Measurements from ENCODE around the gene URAD.
"Not testable (repeated sequence)": the region's sequence is repeated elsewhere in the genome, so short reads cannot be mapped to it uniquely, and the experiment has no call there.

The URAD gene

DNA sequence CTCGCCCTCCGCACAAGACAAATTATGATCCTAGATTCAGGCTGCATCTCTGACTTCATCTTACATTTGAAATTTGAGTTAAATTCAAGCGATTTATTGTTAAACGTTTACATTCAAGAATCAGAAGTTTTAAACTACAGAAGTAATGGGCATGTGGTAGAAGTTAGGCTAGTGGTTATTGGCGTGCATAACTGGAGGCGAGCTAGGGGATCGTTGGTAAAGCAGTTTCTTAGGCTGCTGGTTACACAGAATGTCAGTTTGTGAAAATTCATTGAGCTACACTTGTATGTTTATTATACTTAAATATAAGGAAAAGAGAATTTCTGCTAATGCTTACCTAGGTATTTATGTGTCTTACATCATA, 18.6 kb downstream of the URAD start:
- DNase-seq = no peak

DNA sequence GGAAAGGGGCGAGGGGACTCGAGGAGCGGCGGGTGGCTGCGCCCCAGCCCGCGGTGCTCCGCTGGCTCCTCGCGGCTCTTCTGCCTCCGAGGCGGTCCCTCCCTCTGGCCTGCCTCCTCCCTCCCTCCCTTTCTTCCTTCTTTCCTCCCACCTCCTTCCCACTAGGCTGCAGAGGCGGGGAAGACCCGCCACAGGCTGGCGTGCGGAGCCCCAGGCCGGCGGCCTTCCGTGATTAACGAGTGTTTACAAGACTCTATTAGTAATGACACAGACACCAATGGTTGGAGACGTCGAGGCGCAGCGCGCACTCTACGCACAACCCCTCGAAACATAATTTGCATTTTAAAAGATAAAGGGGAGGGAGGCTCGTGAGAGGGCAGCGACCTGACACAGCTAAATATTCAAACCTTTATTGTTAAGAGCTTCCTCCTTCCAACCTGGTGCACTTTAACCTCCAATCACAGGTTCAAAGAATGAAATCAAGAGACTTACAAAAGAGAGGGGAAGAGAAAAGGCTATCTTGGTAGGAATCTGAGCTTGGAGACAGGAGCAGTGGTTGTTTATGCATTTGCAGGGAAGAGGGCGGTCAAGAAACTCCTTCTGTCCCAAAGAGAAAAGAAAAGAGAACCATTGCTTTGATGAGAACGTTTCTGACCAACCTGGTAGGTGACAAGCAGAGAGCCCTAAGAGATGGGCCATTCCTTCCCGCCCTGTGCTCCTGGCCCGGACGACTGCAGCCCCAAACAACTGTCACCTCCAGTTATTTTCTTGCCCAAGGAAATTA, 19.2 kb downstream of the URAD start, which contains the start of gene CDX2:
Gene CDX2 (minus strand): TSS at position 234 of the 784 bp plus-strand sequence. CDS start 309 bp downstream, outside the sequence.
- no peak for DNase-seq

DNA sequence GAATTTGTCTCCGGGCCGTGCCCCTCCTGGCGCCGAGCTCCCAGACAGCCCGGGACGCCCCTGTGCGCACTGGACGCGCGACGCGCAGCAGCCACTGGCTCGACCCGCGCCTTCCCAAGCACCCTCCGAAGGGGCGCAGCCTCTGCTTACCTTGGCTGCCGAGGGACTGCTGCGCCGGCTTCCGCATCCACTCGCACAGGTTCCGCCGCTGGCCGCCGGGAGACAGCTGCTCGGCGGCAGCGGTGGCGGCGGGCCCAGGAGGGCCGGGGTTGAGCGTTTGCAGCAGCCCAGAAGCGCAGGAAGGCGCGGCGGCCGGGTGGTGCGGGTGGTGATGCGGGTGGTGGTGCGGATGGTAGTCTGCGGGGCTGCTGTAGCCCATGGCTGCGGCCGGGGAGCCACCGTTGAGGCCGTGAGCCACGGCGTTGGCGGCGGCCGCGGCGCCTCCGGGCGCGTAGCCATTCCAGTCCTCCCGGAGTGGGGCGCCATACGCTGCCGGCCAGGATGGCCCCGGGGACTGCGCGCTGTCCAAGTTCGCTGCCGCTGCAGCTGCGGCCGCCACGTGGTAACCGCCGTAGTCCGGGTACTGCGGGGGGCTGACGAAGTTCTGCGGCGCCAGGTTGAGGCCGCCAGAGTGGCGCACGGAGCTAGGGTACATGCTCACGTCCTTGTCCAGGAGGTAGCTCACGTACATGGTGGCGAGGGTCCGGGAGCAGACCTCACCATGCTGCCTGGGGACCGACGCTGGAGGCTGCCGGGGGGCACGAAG, 20.0 kb downstream of the URAD start:
- DNase-seq = no peak

DNA sequence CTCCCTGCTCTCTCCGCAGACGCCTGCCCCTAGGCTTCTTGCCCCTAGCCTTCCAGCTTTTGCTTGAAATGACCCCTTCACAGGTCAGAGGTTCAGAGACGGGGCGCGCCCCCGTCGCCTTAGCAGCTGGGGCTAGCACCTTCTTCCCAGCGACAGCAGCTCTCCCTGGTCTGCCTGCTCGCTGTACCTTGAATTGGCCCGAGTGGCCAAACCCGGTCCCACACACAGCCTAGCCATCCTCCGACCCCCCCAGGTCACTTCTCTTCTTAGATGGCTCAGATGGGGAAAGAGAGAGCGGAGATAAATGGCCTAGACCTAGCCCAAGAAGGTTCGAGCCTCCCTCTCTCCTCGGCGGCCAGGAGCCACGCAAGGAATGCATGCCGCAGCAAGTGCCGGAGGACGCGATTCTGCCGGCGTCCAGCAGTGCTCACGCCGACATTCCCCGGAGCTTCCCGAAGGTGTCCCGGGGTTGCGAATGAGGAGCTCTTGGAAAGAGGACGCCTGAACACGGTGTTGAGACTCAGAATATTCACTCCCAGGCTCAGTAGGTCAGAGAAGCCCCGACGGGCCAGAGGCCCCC, 20.7 kb downstream of the URAD start:
- no peak for DNase-seq

DNA sequence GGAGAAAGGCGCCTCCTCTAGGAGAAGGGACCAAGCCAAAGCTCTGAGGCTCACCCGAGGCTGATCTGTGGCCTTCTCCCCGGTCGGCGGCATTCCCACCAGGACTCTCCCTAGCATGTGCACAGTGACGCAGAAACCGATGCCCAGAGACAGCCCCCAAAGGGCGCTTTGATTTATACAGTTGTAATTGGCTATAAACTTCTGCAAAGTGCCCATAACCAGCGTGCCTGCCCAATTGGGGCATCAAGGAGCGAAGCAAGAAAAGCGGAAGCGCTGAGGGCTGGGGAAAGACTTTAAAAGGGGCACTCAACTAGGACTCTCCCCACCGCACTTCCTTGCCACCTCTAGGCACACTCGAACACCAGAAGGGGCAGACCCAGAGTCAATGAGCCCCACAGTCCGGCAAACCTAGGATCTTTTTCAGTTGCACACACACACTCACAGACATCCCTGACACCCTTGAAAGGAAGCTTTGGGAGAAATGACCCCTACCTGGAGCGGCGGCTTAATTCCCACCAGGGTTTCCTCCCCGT, 21.2 kb downstream of the URAD start:
- no peak for DNase-seq

DNA sequence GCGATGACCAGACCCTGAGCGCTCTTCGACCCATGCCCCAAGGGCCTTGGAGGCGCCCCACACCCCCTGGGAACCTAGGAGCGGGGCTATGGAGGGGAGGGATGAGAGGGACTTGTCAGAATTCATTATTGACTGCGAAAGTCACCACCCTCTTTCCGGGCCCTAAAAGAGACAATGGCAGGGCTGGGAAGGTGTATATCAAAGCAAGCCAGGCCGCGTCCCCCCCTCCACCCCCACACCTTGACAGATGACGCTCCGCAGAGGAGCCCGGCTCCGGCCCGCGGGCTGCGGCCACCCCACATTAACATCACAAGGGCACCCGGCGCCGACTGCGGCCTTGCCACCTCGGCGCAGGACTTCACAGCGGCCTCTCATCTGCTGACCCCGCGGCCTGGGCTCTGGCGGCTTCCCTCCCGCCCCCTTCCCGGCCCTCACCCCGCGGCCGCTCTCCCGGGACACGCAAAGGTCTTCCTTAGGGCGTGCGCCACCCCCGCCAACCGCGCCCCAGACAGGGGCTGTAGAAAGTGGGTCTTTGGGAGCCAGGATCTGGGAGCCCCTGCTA, 21.8 kb downstream of the URAD start:
- no peak for DNase-seq

DNA sequence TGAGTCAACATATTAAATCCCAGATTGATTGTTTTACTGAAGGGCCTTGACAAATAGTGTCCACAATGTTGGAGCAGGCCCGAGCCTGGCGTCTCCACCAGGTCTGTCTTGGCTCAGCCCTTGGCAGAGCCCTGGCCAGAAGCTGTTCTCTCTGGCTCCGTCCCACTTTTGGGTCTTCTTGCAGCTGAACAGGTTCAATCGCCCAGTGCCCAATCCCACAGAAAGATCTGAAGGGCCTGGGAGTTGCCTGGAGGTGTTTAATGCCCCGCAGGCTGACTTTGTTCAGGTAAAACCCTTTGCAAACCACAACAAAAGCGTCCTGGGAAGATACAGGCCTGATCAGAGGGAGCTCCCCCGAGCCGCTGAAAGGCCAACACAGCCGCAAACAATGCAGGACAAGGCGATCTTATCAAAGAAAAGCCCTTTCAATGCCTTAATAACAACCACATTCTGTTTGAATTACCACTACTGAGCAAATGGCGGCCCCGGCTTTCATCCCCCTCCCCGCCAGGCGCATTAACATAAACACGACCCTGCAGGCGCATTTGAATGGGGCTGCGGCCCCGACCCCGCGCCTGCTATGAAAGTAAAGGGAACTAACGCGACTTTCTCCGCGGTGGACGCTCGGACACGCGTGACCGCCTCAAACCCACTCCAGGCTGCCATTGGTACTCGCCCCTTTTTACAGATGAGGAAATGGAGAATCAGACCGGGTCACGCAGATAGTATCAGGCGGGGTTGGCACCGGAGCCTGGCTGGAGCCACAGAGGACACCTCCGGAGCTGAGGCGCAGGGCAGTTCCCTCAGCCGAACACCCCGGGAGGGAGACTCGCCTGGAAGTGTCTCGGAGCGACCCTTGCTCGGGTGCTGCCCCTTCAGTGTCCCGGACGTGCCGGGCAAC, 22.5 kb downstream of the URAD start:
- DNase-seq = no peak

DNA sequence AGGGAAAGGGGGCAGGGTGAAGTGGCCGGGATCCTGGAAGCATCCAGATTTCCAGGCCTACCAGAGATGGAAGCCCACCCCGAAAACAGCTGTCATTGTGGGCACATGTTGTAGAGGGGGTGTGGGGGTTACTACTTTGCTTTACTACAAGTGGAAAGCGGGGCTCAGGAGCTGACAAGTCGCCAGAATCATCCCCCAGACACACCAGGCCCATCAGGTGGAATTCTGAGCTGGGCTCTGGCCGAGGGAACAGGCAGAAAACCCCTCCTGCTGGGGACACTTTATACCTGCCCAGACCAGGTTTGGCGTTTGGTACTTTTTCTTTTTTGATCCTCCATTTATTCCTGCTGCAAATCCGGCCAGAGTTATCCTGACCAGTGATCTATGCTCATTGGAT, 23.2 kb downstream of the URAD start:
- DNase-seq = no peak

DNA sequence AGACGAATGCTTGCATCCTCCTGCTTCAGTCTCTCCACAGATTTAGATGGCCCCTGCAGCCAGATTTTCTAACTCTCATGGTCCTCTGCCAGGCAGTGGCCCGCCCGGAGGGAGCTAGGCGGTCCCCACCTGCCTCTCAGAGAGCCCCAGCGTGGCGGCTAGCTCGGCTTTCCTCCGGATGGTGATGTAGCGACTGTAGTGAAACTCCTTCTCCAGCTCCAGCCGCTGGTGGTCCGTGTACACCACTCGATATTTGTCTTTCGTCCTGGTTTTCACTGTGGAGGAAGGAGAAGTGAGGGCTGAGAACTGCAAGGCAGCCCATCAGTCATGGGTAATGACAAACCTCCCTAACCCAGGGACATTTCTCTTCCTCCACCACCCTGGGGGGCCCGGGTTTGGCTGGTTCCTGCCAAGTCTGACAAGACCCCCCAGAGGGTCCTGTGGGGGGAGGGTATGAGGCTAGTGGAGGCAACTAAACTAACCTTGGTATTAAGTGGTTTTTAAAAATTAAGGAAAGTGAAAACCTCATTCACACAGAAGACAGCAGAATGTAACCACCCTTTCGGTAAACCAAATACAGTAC, 23.7 kb downstream of the URAD start:
- no peak for DNase-seq

DNA sequence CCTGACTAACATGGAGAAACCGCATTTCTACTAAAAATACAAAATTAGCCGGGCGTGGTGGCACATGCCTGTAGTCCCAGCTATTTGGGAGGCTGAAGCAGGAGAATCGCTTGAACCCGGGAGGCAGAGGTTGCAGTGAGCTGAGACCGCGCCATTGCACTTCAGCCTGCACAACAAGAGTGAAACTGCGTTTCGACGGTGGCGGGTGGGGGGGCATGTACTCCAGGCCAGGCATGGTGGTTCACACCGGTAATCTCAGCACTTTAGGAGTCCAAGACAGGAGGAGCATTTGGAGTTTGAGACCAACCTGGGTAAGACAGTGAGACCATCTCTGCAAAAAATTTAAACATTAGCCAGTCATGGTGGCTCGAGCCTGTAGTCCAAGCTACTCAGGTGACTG, 24.3 kb downstream of the URAD start:
- DNase-seq = not testable (repeated sequence)

DNA sequence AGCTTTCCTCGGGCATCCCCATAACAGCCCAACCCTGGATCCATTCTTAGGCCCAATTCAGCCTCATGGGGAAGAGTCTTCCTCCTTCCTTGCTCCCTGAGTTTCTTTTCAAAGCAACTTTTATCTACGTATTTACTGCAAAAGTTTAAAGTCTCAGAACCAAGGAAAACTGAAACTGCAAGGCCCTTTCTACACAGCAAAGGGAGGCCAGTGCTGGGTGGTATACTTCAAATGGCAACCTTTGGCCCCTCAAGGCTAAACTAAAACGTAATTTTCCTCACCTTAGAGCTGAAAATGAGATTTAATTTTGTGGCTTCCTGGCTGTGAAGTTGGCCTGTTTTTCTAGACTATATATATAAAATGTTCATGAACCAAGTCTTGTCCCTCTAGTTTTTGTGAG, 25.0 kb downstream of the URAD start:
- no peak for DNase-seq

DNA sequence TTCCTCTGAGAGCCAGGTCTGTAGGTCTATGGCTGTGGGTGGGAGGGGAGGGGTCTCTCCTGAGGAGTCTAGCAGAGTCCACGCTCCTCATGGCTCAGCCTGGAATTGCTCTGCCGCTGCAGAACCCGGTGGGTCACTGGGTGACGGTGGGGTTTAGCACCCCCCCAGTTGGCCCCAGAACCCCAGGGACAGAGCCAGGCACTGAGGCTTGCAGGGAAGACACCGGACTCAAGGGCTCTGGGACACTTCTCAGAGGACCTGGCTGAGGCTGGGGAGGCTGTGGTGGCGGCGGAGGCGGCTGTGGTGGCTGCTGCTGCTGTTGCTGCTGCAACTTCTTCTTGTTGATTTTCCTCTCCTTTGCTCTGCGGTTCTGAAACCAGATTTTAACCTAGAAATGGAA, 25.5 kb downstream of the URAD start:
- DNase-seq = no peak

DNA sequence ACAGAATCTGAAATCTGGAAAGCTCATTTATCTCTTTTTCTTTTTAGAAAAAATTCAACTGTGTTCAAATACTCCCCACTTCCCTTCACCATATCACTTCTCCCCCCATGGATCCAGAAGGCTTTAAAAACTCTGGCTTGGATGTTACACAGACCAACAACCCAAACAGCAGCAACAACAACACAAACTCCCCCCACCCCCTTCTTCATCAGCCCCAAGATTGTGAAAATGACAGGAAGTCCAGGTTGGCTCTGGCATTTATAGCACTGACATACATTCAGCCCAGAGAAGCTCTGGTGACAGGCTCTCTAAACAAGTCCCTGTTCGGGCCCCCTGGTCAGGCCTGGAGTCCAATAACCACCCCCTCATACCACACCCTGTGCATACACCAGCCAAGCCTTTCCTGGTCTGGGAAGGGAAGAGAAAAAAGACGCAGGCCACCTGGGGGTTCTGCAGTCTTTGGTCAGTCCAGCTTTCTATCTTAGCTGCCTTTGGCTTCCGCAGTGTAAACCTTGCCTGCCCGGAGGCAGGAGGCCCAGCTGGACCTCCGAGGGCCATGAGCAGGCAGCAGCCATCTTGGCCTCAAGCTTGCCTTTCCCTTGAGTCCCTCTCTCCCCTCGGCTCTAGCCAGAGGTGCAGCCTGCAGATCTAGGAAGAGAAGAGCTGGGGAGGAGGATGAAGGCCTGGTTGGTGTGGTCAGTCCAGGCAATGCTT, 26.2 kb downstream of the URAD start:
- no peak for DNase-seq

DNA sequence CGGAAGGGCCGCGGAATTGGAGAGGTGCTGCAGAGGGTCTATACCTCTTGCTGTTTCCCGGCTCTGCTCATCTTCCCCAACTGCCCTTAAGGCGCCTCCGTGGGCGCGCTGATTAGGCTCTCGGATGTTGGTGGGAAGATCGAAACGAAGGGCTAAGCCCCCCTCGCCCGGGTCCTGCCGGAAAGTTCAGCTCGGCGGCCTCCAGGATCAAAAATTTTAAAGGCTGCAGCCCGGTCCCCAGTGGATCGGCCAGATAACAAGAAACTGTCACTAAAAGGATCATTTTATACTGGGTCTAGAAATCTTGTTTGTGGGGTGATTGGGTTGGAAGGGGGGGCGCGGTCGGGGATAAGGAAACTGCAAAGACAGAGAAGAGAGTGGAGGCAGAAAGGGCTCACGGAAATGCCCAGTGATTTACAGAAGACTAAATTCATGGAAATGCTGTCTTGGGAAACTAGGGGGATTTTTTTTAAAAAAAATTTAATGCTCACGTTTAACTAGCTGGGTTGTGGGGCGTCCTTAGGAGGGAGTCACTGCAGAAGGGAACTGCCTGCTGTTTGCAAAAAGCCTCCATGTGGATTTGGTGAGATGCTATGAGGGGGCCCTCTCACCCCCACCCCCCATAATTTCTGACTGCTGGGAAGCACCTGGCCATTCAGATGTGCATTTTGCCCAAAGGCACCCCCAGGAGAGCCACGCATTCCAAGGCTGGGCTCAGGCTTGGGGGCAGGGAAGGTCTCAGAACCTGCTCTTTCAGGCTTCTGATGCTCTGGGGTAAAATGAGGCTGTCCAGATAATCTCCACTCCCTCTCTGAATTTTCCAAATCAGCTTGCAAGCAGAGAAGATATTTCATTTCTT, 27.0 kb downstream of the URAD start:
- DNase-seq = no peak

DNA sequence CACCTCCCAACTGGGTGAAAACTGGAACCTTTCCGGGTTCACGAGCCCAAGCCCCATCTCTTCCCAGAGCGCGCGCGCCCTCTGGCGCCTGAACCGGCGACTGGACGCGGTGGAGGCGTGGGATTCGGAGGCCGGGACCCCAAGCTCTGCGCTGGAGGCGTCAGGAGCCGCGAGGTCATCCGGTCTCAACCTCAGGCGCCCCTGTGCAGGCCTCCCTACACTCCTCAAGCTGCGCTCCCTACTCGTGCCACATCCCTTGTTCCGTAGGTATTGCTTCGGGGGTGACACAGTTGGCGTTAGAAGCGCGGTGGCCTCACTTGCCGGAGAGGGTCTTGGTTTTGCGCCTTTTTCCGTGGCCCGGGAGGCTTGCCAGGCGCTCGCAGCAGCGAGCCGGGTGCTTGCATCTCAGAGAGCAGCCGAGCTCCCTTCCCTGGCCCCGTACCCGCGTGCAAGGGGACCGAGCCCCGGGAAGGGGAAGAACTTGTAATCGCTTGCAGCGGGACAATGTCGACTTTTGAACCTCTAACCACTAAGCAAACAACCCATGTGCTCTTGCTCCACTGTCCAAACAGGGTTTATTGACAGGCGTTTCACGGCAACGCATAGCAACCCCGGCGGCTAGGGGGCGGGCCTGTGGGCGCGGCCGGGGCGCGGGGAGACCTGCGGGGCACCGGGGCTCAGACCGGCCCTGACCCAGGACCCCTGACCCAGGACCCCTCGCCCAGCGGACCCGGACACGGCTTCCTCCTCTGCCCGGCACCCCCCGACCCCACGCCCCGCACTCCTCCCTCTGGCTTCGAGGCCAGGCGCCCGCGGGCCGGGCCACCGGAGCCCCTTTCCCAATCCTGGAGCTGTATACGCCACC, 27.9 kb downstream of the URAD start:
- no peak for DNase-seq

DNA sequence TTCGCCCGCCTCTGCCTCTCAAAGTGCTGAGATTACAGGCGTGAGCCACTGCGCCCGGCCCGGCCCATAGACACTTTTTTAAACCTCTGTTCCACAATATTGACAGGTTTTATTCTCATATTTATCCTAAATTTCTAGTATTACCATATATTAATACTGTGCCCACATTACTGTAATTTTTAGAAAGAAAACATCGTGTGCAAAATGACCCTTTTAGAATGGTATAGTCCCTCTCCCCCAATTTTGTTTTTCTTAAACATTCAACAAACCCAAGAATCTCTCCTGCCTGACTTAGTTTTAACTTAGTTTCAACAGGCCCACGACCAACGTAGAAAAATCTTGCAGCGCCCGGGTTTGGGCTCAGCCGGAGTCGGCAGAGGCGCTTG, 28.5 kb downstream of the URAD start:
- DNase-seq = no peak

DNA sequence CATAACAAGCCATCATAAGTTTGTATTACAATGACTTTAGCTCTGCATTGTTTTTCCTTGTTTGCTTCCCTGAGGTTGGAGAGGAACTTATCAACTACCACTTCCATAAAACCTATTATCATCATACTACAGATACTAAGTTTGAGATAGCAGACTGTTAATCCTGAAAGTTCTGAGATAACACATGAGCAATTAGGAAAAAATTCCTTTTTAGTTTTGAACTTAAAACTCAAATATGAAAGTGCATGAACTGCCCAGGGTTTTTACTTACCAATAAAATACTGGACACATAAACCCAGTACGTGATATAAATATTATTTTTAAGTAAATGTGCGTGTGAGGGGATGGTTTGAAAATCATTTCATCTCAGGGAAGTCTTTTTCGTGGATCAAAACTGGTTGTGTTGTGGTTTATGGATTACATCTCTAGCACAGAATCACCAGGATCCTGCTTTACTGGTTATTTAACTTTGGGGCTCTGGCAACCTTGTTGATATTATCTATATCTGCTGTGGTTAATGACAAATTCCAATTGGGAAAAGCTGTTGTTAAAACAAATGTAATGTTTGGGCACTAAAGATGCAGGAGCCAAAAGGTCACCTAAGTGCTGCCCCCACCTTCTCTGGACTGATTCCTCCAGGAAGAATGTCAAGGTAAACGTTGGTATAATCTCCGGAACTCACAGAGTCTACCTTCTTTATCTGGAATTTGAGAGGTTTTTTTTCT, 31.8 kb downstream of the URAD start:
- no peak for DNase-seq

DNA sequence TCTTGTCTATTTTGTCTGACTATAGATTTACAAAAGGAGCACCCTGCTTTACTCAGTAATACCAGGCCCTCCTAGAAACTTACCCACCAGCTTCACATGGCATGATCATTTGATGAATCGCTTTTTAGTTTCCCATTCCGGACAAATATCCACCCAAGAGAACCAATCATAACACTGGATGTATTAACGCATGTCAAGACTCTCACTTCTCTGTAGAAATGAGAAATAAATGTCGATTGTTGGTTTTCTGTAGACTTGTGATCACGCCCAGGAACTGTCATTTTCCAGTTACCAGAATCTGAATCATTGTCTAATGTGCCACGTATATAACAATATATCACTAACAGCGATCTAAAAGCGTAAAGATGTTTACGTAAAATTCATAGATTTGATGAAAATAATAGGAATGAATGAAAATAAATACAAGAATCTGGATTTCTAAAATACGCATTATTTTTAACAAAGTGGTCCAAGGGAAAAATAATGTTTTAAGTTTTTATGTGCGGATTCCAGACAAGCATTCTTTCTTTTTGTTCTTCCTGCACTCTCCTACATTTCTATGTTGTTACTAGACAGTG, 33.4 kb downstream of the URAD start:
- no peak for DNase-seq
